Activated T-cell treated with anti-CD3 and anti-CD28 coated beads for 48 hours (primary cell): ENCODE measurements around the gene NEK7.

ENCODE experiments used
- DNase-seq: peaks from one replicate; pipeline ENCODE4 v3.0.0-alpha.2; 2020; ENCODE audit warnings: low read depth

The NEK7 gene

DNA sequence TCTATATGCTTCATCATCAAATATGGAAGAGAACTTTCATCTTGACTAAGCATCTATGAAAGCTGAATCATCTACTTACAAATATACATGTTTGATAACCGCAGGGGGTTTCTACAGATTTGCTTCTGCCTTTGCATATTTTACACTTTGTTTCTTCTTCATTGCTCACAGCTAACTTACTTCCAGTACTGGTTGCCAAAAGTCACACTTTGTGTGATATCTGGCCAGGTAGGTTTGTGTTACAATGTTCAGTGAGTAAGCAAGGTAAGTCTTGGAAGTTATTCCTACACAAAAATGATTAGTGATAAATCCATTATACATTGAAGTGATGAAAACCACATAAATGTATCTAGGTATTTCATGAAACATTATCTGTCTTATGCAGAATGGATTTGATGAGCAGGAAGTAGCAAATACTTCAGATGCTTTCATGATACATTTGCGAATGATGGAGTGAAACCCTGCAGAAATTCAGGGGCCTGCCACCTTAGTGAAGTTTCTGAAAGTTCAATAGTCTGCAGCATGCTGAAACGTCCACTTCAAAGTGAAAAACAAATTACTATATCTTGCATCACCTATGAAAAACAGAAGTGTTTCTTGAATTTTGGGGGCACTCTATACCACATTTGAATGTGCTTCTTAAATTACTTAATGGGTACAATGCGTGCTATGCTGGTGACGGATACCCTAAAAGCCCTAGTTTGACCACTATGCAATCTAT, 196.3 kb downstream of the NEK7 start:
- DNase-seq, result no peak

DNA sequence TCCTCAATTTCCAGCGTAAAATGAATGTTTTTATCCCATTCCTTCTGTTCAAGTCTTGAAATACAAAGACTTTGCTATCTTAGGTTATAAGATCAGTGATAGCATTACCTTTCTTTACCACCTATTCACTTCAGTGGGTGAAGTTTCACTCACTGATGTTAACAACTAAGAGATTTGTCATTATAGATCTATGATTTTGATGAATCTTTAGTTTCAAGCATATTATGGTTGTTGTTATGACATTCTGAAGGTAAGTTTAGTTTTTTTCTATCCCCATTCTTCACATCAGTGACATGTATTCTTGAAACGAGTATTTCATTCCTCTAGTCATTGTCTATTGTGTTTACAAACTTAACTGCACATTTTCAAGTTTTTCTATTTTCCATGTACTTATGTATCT, 201.1 kb downstream of the NEK7 start:
- no peak for DNase-seq

DNA sequence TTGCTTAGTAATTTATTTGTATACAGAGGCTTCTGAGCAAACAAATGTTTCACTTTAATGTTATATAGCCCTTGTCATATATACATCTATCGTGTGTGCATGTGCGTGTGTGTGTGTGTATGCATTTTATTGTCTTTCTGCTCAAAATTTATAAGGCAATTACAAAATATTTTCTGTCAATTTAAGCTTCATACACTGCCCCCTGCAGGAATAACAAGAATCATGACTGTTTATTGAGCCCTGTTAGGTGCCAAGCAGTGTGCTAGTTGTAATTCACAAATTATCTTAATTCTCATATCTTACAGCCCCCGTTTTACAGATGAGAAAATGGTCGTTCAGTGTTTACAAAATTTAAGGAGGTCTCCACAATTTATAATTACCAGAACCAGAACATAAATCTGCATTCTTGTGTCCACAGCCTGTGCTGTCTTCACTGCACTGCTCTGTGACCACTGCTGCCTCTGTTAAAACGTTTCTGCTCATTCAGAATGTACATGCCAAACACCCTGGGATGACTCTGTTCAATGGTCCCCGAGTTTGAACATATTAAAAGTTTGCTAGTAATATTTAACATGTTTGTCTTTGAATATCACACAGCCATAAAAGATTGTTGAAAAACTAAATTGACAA, 202.3 kb downstream of the NEK7 start:
- no peak for DNase-seq

DNA sequence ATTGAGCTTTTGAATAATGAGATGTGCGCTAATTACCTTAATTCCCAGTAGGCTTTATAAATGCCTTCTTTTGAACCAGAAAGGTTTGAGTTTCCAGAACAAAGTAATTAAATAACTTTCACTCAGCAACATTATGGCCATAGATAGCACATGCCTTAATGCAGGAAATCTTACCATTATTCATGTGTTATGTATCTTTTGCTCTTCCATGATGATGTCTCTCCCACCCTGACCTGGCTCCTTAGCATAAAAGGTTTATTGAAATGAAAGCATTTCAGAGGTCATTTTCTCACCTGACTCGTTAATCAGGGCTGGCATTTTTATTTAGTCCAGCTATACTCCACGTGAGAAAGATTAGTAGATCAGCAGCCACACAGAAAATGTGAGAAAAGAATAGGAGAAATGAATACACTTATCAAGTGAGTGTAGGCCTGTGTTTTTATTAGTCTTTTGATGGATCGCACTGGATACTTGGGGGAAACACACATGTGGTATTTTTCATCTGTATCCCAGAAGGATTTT, 203.5 kb downstream of the NEK7 start:
- DNase-seq, result no peak

GRCh38 chr1:198361237-198361767, 204.5 kb downstream of the NEK7 start:
- DNase-seq, result no peak

GRCh38 chr1:198363625-198364151, 206.9 kb downstream of the NEK7 start:
- DNase-seq, result no peak

GRCh38 chr1:198364471-198364870, 207.7 kb downstream of the NEK7 start:
- no peak for DNase-seq

DNA sequence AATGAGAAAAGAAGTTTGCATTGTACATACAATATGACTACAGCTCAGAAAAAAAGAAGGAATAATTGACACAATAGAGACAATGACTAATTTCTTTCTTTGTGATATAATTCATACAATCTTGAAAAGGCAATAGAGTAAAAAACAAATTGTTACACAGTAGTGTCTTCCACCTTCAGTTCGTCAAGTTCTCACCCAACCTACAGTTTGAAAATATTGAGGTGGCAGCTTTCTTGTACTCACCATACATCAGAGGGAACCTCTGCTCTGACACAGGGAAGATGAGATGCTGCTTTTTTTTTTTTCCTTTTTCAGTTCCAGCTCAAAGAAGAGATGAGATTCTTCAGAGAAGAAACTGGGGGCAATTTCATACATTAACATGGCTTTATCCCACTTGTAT, 210.5 kb downstream of the NEK7 start:
- DNase-seq, result no peak

GRCh38 chr1:198370996-198371395, 214.2 kb downstream of the NEK7 start:
- DNase-seq, result no peak
